HepG2 (cell line): ENCODE results near the gene COX7A1. TPM values are rescaled to one million over a fixed set of nuclear protein-coding genes. Genes with fewer than 3 reads are reported as not detected.
A peak's percentile ranks its signal among the peaks of the same experiment; 100 is the strongest.

Source experiments
- ELF3 ChIP-seq: IDR thresholded peaks from 2 replicates; pipeline ENCODE4 v1.6.1; 2016; ENCODE audit warnings: missing genetic modification reagents, missing compliant biosample characterization
- ELF4 ChIP-seq: sonication (generic); formaldehyde crosslinking; IDR thresholded peaks from 2 replicates; pipeline ENCODE4 v1.5.0; 2020; ENCODE audit warnings: missing genetic modification reagents, mild to moderate bottlenecking, moderate library complexity, borderline replicate concordance
- FOXP4 ChIP-seq: sonication (generic); formaldehyde crosslinking; IDR thresholded peaks from 2 replicates; pipeline ENCODE4 v1.4.0; 2020; ENCODE audit warnings: missing genetic modification reagents
- HCFC1 ChIP-seq: fragments of 150-350 bp; IDR thresholded peaks from 2 replicates; pipeline ENCODE4 v1.6.1; 2014; ENCODE audit warnings: low read depth, low read length
- HNF4G ChIP-seq, 2 experiments: sonication (generic) in 1 of 2; formaldehyde crosslinking in 1 of 2; IDR thresholded peaks; 2 replicates each; pipeline versions ENCODE4 v1.4.0 to v1.6.1; 2011 to 2020; ENCODE audit warnings: borderline replicate concordance in 2 of 2, low read depth in 2 of 2, mild to moderate bottlenecking in 2 of 2, low read length in 1 of 2, missing genetic modification reagents in 1 of 2, moderate library complexity in 1 of 2
- HOXA3 ChIP-seq: sonication (generic); formaldehyde crosslinking; IDR thresholded peaks from 2 replicates; pipeline ENCODE4 v1.5.0; 2020; ENCODE audit warnings: missing genetic modification reagents
- MATR3 ChIP-seq: sonication (generic); formaldehyde crosslinking; IDR thresholded peaks from 2 replicates; pipeline ENCODE4 v1.4.0; 2020; ENCODE audit warnings: missing genetic modification reagents
- NFKBIZ ChIP-seq: IDR thresholded peaks from 2 replicates; pipeline ENCODE4 v1.6.1; 2018; ENCODE audit warnings: missing genetic modification reagents, missing compliant biosample characterization
- RERE ChIP-seq: IDR thresholded peaks from 2 replicates; pipeline ENCODE4 v1.6.1; 2016; ENCODE audit warnings: low read depth, missing genetic modification reagents, missing compliant biosample characterization
- TCF12 ChIP-seq, 2 experiments: fragments of 450-650 bp in 1 of 2; sonication (generic) in 1 of 2; formaldehyde crosslinking in 1 of 2; IDR thresholded peaks; 2 replicates each; pipeline versions ENCODE4 v1.6.1 to v1.8.0; 2017 to 2022; ENCODE audit warnings: antibody characterized with exemption in 1 of 2, mild to moderate bottlenecking in 1 of 2, missing genetic modification reagents in 1 of 2, moderate library complexity in 1 of 2
- TEAD2 ChIP-seq: sonication (generic); formaldehyde crosslinking; IDR thresholded peaks from 2 replicates; pipeline ENCODE4 v1.9.0; 2021; ENCODE audit warnings: missing genetic modification reagents
- ZBTB33 ChIP-seq: sonication (generic); formaldehyde crosslinking; IDR thresholded peaks from 2 replicates; pipeline ENCODE4 v1.4.0; 2020; ENCODE audit warnings: missing genetic modification reagents
- ZNF281 ChIP-seq: sonication (generic); formaldehyde crosslinking; IDR thresholded peaks from 2 replicates; pipeline ENCODE4 v1.4.0; 2020; ENCODE audit warnings: missing genetic modification reagents, borderline replicate concordance
- ZNF382 ChIP-seq: sonication (generic); formaldehyde crosslinking; IDR thresholded peaks from 2 replicates; pipeline ENCODE4 v1.5.0; 2020; ENCODE audit warnings: missing genetic modification reagents, mild to moderate bottlenecking, borderline replicate concordance
- ZNF616 ChIP-seq: sonication (generic); formaldehyde crosslinking; IDR thresholded peaks from 2 replicates; pipeline ENCODE4 v1.5.0; 2020; ENCODE audit warnings: low read depth, mild to moderate bottlenecking, missing genetic modification reagents
- ZNF747 ChIP-seq: sonication (generic); formaldehyde crosslinking; IDR thresholded peaks from 2 replicates; pipeline ENCODE4 v1.8.1; 2023; ENCODE audit warnings: missing genetic modification reagents, mild to moderate bottlenecking, borderline replicate concordance
- polyA plus RNA-seq, 8 experiments: library from polyadenylated mRNA; depleted of rRNA in 3 of 8; stranded (reverse) in 7 of 8; unstranded in 1 of 8; fragments of >200 nt; fragmentation: Illumina TruSeq in 4 of 8; extraction: Trizol in 4 of 8; gene quantifications; 2 replicates each; pipeline versions ENCODE4 v1.2.1 to v1.2.3, GENCODE V29; 2011 to 2016; ENCODE audit warnings: low read depth in 4 of 8, missing spikeins in 1 of 8, mixed read lengths in 1 of 8; ENCODE audit not compliant: insufficient read depth in 1 of 8
- total RNA-seq, 5 experiments: library from RNA; depleted of rRNA; stranded (reverse); fragments of >200 nt; fragmentation: Illumina TruSeq; extraction: Trizol; gene quantifications; 2 replicates each; pipeline ENCODE4 v1.2.3, GENCODE V29; 2016; ENCODE audit warnings: low read depth in 1 of 5

Gene COX7A1
- total and polyA plus RNA-seq, 2 of the 13 experiments (the other 11 are each of a cell fraction or from before 2014, with no cell fraction given), result not detected

GRCh38 chr19:36140304-36141038, 11.8 kb downstream of the COX7A1 start (continued):
- TF ChIP-seq FOXP4 (CRISPR knock-in tag), result no peak
- no peak for TF ChIP-seq TCF12 (IDR thresholded peaks at IDR 0.05)
- TF ChIP-seq TCF12 (CRISPR knock-in tag; IDR thresholded peaks at IDR 0.05), result peak; percentile 12; the same call in 1 of the 2 replicates
- no peak for TF ChIP-seq NFKBIZ (CRISPR knock-in tag)
- peak; percentile 30; the same call in 1 of the 2 replicates for TF ChIP-seq HOXA3
- no peak for TF ChIP-seq RERE (CRISPR knock-in tag)
- no peak for TF ChIP-seq HCFC1
- TF ChIP-seq TEAD2 (CRISPR knock-in tag), result no peak
- no peak for TF ChIP-seq ELF3 (CRISPR knock-in tag)
- TF ChIP-seq ZNF382 (CRISPR knock-in tag), result no peak
- no peak for TF ChIP-seq MATR3 (CRISPR knock-in tag)
- 0 out of 2 replicates have a peak, but pooled peaks have one; percentile 30 for TF ChIP-seq ZNF747
- TF ChIP-seq HNF4G (IDR thresholded peaks at IDR 0.05; ENCODE audit: borderline replicate concordance, low read depth, low read length), result no peak
- TF ChIP-seq HNF4G (CRISPR knock-in tag; IDR thresholded peaks at IDR 0.05; ENCODE audit: borderline replicate concordance, low read depth), result no peak
- TF ChIP-seq ZNF281 (CRISPR knock-in tag), result no peak
- TF ChIP-seq ELF4 (CRISPR knock-in tag), result no peak
- no peak for TF ChIP-seq ZBTB33 (CRISPR knock-in tag)
- TF ChIP-seq ZNF616 (CRISPR knock-in tag), result no peak
